GM18505 (cell line): ENCODE data around the gene TNIP3.
"Not testable (repeated sequence)": the region's sequence is repeated elsewhere in the genome, so short reads cannot be mapped to it uniquely, and the experiment has no call there.

Source experiments
- ATAC-seq: cut with Tn5 transposase; IDR thresholded peaks from one replicate; pipeline ENCODE4 v1.9.1; 2021; ENCODE audit not compliant: unreplicated experiment
- POLR2A ChIP-seq: IDR thresholded peaks from 4 replicates; pipeline ENCODE4 v1.6.1; 2011; ENCODE audit warnings: borderline replicate concordance; ENCODE audit not compliant: insufficient read depth, insufficient read length; ENCODE audit errors: extremely low read depth

The TNIP3 gene

GRCh38 chr4:121164291-121164690, at the start of gene TNIP3:
Gene TNIP3 (minus strand): TSS chr4:121164321. CDS start chr4:121164125, 196 bp downstream.
- TF ChIP-seq POLR2A, result no peak
- ATAC-seq, result no peak

GRCh38 chr4:121212806-121213205, 48.7 kb upstream of the TNIP3 start:
- no peak for TF ChIP-seq POLR2A
- no peak for ATAC-seq

- no peak for ATAC-seq
- no peak for TF ChIP-seq POLR2A
These were observed 45.0 kb upstream of the TNIP3 start for GRCh38 chr4:121209171-121209570.

- ATAC-seq, result no peak
- TF ChIP-seq POLR2A, result no peak
These were observed 44.3 kb upstream of the TNIP3 start for GRCh38 chr4:121208244-121209007.

GRCh38 chr4:121205777-121206176, 41.7 kb upstream of the TNIP3 start:
- not testable (repeated sequence) for ATAC-seq

GRCh38 chr4:121200795-121201472, 36.8 kb upstream of the TNIP3 start:
- ATAC-seq, result peak; percentile 80
- no peak for TF ChIP-seq POLR2A

- peak; percentile 22 for TF ChIP-seq POLR2A
- peak; percentile 82 for ATAC-seq
These were observed 35.8 kb upstream of the TNIP3 start for GRCh38 chr4:121199742-121200561.

GRCh38 chr4:121198251-121198650, 34.1 kb upstream of the TNIP3 start:
- ATAC-seq, result no peak
- no peak for TF ChIP-seq POLR2A

GRCh38 chr4:121195649-121196048, 31.5 kb upstream of the TNIP3 start:
- no peak for ATAC-seq
- no peak for TF ChIP-seq POLR2A

- no peak for ATAC-seq
These were observed 28.4 kb upstream of the TNIP3 start for GRCh38 chr4:121192480-121192879.

GRCh38 chr4:121192013-121192412, 27.9 kb upstream of the TNIP3 start:
- ATAC-seq, result no peak
- TF ChIP-seq POLR2A, result no peak

More at GRCh38 chr4:121192480-121192879, 28.4 kb upstream of the TNIP3 start:
- TF ChIP-seq POLR2A, result no peak

- TF ChIP-seq POLR2A, result no peak
- ATAC-seq, result no peak
These were observed 27.2 kb upstream of the TNIP3 start for GRCh38 chr4:121191361-121191760.

GRCh38 chr4:121190389-121190788, 26.3 kb upstream of the TNIP3 start:
- no peak for TF ChIP-seq POLR2A
- ATAC-seq, result no peak
